NCI-H187 treated with DMSO at 0.1 percent for 48 hours (cell line): ENCODE results near the gene CTNNA3.

ENCODE experiments used
- DNase-seq: peaks from one replicate; lab custom pipeline; 2025; lab: John Stamatoyannopoulos, UW

The CTNNA3 gene

DNA sequence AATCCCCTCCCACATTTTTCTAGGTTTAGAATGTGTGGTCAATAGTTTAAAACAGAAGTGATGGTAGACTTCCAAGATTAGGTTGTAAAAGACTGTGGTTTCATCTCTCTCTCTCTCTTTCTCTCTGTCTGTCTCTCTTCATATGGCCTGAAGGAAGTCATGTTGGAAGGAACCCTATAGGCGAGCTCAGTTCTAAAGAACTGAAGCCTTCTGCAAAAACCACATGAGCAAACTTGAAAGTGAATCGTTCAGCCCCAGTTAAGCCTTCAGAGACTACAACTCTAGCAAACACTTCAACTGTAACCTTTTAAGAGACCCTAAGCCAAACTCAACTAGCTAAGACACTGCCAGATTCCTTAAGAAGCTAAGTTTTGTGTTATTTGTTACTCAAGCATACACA is 1477.7 kb downstream of the CTNNA3 start:
- DNase-seq: no peak

GRCh38 chr10:66215920-66216319 is 1480.1 kb downstream of the CTNNA3 start:
- no peak for DNase-seq

- no peak for DNase-seq
Observed at GRCh38 chr10:66214721-66215404, 1481.1 kb downstream of the CTNNA3 start.

DNA sequence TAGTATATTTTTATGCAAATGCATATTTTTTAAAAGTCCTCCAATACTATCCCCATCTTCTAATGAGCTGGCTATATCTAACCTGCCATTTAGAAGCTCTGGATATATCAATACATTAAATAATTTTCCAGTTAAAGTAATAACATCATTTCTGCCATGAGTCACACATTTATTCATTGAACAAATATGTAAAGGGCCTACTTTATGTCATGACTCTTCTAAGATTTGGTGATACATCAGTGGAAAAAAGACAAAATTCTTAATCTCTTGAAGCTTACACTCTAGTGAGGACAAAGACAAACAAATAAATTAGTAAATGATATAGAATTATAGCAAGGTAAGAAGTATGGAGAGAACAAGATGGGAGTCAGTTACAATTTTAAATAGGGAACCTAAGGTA is 1487.0 kb downstream of the CTNNA3 start:
- DNase-seq: no peak

DNA sequence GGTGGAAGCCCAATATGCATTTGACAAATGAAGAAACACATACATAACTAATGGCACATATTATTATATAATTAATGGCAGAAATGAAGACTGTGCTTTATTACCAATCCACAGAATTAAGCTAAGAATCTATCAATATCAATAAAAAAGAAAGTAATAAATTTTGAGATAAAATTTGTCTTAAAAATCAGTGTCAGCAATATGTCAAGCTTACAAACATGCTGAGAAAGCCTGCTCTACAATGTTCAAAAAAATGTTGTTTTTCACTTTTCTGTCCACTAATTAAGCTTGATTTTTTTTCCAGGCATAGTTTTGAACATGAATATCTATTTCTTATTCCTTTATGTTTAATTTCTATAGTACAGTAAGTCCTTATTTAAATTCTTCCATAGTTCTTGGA is 1491.2 kb downstream of the CTNNA3 start:
- DNase-seq: no peak

DNA sequence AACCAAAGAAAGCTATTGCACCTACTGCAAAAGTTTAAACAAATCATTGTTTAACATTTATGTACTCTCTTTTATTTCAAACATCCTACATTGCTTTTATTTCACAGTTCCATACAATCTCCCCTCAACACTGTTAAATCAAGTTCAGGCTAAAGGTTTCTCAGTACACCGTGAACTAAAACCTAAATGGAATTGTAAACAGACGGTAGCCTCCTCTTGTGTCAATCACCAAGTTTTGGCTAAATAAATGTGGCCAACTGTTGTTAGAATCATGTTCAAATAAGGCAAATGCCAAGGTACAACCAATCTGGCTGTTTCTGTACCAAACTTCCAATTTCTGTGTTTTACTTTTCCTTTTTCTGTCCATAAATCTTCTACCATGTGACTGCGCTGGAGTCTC is 1493.9 kb downstream of the CTNNA3 start:
- no peak for DNase-seq

DNA sequence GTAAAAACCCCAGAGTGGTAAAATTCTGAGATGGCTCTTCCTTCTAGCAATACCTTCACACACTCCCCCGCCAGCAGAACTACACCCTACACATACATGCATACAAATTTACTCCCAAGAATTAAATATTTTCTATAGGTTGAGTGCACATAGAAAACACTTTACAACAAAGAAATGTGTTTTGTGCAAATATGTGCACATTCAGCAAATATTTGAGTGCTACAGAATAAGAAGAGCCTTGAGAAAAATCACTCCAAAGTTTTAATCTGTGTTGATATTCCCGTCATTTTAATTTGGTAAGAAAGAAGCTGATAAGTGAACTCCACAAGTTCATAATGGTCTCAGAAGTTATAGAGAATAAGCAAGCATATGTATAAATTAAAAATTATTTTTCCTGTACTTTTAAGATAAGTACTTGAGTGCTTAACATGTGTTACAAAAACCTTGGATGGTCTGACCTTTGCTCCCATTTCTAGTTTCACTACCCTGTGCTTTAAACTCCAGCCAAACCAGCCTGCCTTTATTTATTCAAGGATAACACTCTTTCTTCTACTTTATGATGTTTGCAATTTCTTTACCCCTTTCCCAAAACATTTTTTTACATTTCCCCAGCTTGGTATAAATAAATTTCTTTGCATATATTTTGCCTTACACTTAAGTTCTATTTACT is 1503.7 kb downstream of the CTNNA3 start:
- no peak for DNase-seq

DNA sequence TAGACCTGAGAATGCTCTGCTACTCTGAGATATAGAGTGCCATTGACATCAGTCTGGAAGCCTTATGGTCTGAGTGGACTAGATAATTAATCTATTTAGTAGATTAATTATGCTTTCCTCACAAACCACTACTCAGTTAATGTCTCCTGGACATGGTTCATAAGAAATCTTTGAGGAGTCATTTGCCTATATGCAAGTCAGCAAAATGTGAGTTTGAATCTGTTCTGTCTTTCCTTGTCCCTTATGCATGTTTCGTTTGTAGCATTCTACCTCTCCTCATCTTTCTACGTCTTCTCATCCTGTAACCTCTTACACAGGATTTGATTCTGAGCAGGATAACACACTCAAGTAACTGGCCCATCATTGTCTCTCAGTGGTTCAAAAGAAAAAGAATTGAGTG is 1505.6 kb downstream of the CTNNA3 start:
- no peak for DNase-seq

DNA sequence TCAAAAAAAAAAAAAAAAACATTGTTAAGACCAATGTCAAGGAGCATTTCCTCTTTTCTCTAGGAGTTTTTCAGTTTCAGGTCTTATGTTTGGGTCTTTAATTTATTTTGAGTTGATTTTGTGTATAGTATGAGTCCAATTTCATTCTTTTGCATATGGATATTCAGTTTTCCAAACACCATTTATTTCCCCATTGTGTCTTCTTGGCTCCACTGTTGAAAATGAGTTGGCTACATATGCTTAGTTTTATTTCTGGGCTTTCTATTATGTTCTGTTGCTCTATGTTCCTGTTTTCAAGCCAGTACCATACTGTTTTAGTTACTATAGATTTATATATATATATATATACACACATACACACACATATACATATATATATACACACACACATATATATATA is 1506.7 kb downstream of the CTNNA3 start:
- no peak for DNase-seq

DNA sequence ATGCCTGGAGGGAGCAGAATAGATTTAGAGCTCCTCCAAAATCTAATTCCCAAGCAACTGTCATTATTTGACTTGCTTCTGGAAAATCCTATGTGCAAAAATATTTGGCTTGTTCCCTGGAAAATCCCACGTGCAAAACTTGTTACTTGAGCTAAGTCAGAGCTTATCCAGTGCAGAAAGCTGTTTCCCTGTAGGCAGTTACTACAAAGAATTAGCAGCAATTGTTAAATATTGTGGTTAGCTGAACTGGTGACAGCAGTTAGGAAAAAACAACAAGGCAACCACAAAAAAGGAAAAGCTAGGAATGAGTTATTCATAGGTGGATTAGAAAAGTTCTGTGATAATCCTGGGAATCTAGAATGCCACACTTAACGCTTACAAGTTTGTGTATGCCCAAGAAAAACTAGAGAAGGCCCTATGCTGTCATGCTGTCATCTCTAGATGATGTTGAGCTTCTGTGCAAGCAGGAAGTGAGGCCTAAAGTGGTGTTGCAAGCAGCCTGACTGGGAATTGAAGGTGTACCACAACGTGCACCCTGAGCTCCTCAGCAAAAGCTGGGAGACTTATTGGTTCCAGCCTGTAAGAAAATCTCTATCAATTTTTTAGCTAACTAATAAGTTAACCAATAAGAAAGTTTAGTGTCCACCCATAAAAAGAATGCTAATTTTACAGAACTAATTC is 1508.8 kb downstream of the CTNNA3 start:
- no peak for DNase-seq

GRCh38 chr10:66183028-66183427 is 1513.0 kb downstream of the CTNNA3 start:
- no peak for DNase-seq

DNA sequence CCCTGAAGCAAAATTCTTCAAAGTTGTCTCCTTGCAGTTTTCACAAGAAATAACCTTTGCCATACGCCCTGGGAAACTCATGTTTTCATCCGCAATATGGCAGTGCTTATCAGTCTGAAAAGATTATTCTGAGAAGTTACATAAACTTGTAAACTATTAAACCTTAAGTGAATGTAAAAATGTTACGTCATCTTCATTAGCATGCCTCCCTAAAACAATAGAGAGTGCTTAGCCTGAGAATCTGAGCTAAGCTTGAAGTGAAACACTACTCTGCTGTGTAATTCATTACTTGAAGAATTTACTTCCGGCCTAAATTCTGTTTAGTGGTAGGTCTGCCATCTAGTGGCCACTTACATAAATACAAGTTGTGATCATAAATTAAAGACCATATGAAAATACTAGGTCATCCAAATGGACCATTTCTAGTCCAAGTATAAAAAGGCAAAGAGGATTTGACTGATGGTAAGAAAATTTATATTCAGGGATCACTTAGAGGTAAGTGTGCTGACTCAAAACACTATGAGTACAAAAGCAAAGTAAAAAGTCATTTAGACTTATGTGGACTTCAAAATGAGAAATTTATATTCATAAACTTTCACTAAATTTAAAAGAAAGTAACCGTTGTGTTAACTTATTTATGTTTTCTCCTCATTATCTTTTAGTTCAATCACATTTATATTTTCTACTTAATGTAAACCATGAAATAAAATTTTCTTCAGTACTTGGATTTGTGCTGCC is 1515.2 kb downstream of the CTNNA3 start:
- DNase-seq: no peak

GRCh38 chr10:66180021-66180420 is 1516.0 kb downstream of the CTNNA3 start:
- no peak for DNase-seq

DNA sequence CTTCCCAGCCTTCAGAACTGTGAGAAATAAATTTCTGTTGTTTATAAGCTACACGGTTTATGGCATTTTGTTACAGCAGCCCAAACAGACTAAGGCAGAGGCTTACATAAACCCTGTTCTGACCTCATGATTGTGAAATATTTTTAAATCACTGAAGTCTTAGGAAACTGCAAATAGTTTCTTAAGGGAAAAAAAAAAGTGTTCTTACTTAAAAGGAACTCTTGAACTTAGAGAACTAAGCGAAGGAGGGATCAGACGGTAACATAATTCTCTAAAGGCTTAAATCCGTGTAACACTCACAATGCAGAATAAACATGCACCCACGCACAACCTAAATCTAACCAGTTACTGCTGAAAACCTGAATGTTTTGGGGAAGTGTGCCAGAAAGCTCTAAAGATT is 1519.2 kb downstream of the CTNNA3 start:
- no peak for DNase-seq

- DNase-seq: no peak
Observed at GRCh38 chr10:66167816-66168215, 1528.2 kb downstream of the CTNNA3 start.

DNA sequence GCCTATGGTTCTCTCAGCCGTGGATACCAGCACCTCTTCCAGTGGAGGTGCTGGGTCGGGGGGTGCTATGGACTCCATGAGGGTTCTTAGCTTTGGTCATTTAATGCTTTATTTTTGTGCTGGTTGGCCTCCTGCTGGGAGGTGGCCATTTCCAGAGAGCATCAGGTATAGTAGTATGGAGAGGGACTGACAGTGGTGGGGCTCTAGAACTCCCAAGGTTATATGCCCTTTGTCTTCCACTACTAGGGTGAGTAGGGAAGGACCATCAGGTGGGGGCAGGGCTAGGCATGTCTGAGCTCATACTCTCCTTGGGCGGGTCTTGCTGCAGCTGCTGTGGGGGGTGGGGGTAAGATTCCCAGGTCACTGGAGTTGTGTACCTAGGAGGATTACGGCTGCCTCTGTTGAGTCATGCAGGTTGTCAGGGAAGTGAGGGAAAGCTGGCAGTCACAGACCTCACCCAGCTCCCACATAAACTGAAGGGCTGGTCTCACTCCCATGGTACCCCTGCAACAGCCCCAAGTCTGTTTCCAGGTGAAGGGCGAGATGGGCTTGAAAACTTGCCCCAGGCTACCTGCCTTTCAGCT is 1533.3 kb downstream of the CTNNA3 start:
- no peak for DNase-seq

- no peak for DNase-seq
Observed at GRCh38 chr10:66151346-66151745, 1544.6 kb downstream of the CTNNA3 start.

GRCh38 chr10:66148312-66148711 is 1547.7 kb downstream of the CTNNA3 start:
- DNase-seq: no peak

DNA sequence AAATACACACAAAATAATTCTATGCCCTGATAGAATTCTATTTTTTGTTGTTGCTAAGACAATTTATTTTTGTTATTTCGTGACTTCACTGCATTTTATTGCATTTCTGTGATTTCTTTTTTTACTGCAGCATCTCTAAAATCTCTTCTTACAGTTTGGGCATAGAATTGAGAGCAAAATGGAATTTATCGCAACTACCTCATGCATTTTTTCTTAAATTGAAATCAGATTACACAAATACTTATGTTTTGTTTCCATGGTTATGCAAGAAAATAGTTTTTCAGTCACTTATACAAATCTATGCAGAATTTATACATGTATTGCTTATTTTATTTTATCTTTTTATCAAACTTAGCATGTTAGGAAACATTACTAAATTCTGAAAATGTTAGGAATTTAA is 1552.0 kb downstream of the CTNNA3 start:
- DNase-seq: no peak

DNA sequence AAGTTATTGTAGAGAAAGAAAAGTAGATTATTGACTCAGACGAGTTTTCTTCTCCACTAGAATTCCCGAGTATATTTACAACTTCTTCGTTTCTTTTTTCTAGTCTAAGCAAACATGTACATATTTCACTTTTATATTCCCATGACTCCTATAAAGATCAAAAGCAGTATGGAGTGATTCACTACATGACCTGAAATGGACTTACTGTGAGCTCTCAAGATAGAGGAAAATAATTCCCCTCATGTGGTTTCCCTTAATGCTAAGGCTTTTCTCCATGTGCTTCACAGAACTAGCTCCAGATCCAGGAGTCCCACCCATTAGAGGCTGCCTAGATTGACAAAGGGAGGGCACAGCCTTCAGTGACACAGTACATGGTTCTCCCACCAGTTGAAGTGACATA is 1593.2 kb downstream of the CTNNA3 start:
- no peak for DNase-seq

GRCh38 chr10:66098595-66099480 is 1597.2 kb downstream of the CTNNA3 start:
- DNase-seq: no peak
